ENCODE results near the gene SPTLC3. TPM values are rescaled to one million over a fixed set of nuclear protein-coding genes. Genes with fewer than 3 reads are reported as not detected.

Gene SPTLC3
- total and polyA plus RNA-seq, 2 donors (not counting 1 experiment from before 2014, with no cell fraction given), result not detected

DNA sequence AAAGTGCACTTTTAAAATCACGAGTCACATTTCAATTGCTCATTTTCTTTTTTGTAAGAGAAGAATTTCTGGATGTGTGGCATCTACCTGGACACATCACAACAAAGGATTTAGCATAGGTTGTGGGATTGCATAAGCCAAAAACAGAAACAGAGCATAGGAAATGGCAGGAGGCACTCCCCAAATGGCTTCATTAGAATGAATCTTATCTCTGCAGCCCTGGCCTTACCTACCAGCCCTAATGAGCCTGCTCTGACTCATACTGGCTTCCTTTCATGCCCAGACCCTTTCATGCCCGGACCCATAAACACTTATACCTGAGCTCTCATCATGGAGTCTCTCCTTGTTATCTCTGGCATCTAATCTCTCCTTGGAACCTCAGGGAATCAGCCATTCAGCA lies 23.9 kb upstream of the SPTLC3 start:
- intact Hi-C loops (cut with micrococcal nuclease), result no loop called here
- ATAC-seq (ENCODE audit: low read depth), result no peak
- Mint-ChIP-seq H3K4me1 (no peaks in the 10 kb centered on the region), H3K27ac (no peak overlapping the region), H3K27me3 (peaks cover 3% of the 10 kb centered on the region), H3K9me3 (ENCODE audit: insufficient read depth) (no peaks in the 10 kb centered on the region), H3K4me3 (no peak overlapping the region)
- H4K20me1 ChIP-seq (ENCODE audit: control insufficient read depth, insufficient read depth, low read length, poor library complexity, severe bottlenecking), result no peaks in the 10 kb centered on the region
- H3K79me2 ChIP-seq (ENCODE audit: control insufficient read depth, insufficient read depth, low read length), result no peaks in the 10 kb centered on the region
- no peak for TF ChIP-seq EZH2 (IDR thresholded peaks at IDR 0.05; ENCODE audit: borderline replicate concordance, insufficient read depth, low read depth, low read length, poor library complexity, severe bottlenecking)
- TF ChIP-seq, protein P1, sequence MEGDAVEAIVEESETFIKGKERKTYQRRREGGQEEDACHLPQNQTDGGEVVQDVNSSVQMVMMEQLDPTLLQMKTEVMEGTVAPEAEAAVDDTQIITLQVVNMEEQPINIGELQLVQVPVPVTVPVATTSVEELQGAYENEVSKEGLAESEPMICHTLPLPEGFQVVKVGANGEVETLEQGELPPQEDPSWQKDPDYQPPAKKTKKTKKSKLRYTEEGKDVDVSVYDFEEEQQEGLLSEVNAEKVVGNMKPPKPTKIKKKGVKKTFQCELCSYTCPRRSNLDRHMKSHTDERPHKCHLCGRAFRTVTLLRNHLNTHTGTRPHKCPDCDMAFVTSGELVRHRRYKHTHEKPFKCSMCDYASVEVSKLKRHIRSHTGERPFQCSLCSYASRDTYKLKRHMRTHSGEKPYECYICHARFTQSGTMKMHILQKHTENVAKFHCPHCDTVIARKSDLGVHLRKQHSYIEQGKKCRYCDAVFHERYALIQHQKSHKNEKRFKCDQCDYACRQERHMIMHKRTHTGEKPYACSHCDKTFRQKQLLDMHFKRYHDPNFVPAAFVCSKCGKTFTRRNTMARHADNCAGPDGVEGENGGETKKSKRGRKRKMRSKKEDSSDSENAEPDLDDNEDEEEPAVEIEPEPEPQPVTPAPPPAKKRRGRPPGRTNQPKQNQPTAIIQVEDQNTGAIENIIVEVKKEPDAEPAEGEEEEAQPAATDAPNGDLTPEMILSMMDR (IDR thresholded peaks at IDR 0.05), result no peak
- no peak overlapping the region for H2AFZ ChIP-seq (ENCODE audit: insufficient read depth, low read depth, low read length, poor library complexity, severe bottlenecking)
- H3K9ac ChIP-seq (ENCODE audit: low read length), result no peak overlapping the region
- CTCF ChIA-PET, result no interaction called here
- no peak overlapping the region for H3K27ac ChIP-seq (ENCODE audit: low read length in 2 of 2)
- no peaks in the 10 kb centered on the region for H3K27me3 ChIP-seq (replicated peaks in 1 of 4; ENCODE audit: control extremely low read depth in 1 of 4, control insufficient read depth in 3 of 4, insufficient read depth in 4 of 4, low read length in 3 of 4)
- H3K9me3 ChIP-seq (ENCODE audit: control extremely low read depth in 1 of 3, control insufficient read depth in 2 of 3, insufficient read depth in 1 of 3, low read length in 2 of 3), result no peaks in the 10 kb centered on the region
- H3K4me3 ChIP-seq (ENCODE audit: control extremely low read depth in 1 of 5, extremely low read depth in 1 of 5, insufficient read depth in 1 of 5, low read depth in 2 of 5, low read length in 4 of 5), result no peak overlapping the region
- no peak overlapping the region for H3K4me2 ChIP-seq (replicated peaks; ENCODE audit: low read depth, low read length, poor library complexity, severe bottlenecking)
- H3K36me3 ChIP-seq (replicated peaks in 1 of 2; ENCODE audit: control extremely low read depth in 1 of 2, control insufficient read depth in 1 of 2, extremely low read depth in 1 of 2, insufficient read depth in 2 of 2, low read length in 1 of 2), result no peaks in the 10 kb centered on the region
- DNase-seq, result no peak
- POLR2A ChIA-PET, result no interaction called here
- WGBS (ENCODE audit: insufficient coverage), result 80% methylated on average over 1 of the region's 2 CpGs
- no peaks in the 10 kb centered on the region for H3K4me1 ChIP-seq (ENCODE audit: control insufficient read depth in 2 of 2, insufficient read depth in 2 of 2, low read length in 2 of 2)

DNA sequence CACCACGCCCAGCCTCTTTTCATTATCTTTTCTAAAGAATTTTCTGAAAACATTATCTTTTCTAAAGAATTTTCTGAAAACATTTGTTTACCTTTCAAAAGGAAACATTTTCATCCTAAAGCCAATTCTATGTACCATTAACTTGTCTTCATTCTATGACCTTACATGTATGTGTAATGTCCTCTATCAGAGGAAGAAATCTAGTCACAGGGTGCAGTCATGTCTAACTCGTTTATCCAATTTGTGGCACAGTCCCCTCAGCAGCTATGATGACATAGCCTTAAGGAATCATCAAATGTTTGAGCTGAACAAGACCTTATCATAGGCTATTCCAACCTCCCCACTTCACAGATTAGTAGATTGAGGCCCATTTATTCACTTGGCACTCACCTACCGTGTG lies 21.5 kb upstream of the SPTLC3 start:
- H3K9me3 Mint-ChIP-seq (ENCODE audit: insufficient read depth), result no peaks in the 10 kb centered on the region
- peaks cover 4% of the 10 kb centered on the region for H3K27me3 Mint-ChIP-seq
- Histone ChIP-seq H3K36me3 (replicated peaks in 1 of 2; ENCODE audit: control extremely low read depth in 1 of 2, control insufficient read depth in 1 of 2, extremely low read depth in 1 of 2, insufficient read depth in 2 of 2, low read length in 1 of 2) (no peaks in the 10 kb centered on the region), H3K79me2 (ENCODE audit: control insufficient read depth, insufficient read depth, low read length) (no peaks in the 10 kb centered on the region), H4K20me1 (ENCODE audit: control insufficient read depth, insufficient read depth, low read length, poor library complexity, severe bottlenecking) (no peaks in the 10 kb centered on the region), H3K4me2 (replicated peaks; ENCODE audit: low read depth, low read length, poor library complexity, severe bottlenecking) (no peak overlapping the region), H3K27ac (ENCODE audit: low read length in 2 of 2) (no peak overlapping the region), H3K4me3 (ENCODE audit: control extremely low read depth in 1 of 5, extremely low read depth in 1 of 5, insufficient read depth in 1 of 5, low read depth in 2 of 5, low read length in 4 of 5) (no peak overlapping the region), H3K27me3 (replicated peaks in 1 of 4; ENCODE audit: control extremely low read depth in 1 of 4, control insufficient read depth in 3 of 4, insufficient read depth in 4 of 4, low read length in 3 of 4) (no peaks in the 10 kb centered on the region), H2AFZ (ENCODE audit: insufficient read depth, low read depth, low read length, poor library complexity, severe bottlenecking) (no peak overlapping the region), H3K9ac (ENCODE audit: low read length) (no peak overlapping the region), H3K4me1 (ENCODE audit: control insufficient read depth in 2 of 2, insufficient read depth in 2 of 2, low read length in 2 of 2) (no peaks in the 10 kb centered on the region), H3K9me3 (ENCODE audit: control extremely low read depth in 1 of 3, control insufficient read depth in 2 of 3, insufficient read depth in 1 of 3, low read length in 2 of 3) (no peaks in the 10 kb centered on the region)
- ATAC-seq (ENCODE audit: low read depth) (no peak), DNase-seq (no peak)
- CTCF ChIA-PET, result no interaction called here
- no peaks in the 10 kb centered on the region for H3K4me1 Mint-ChIP-seq
- no peak overlapping the region for H3K27ac Mint-ChIP-seq
- POLR2A ChIA-PET, result no interaction called here
- no peak for TF ChIP-seq EZH2 (IDR thresholded peaks at IDR 0.05; ENCODE audit: borderline replicate concordance, insufficient read depth, low read depth, low read length, poor library complexity, severe bottlenecking)
- TF ChIP-seq, protein P1 (IDR thresholded peaks at IDR 0.05), result no peak
- intact Hi-C loops (cut with micrococcal nuclease), result no loop called here
- 55% methylated on average over 2 of the region's 3 CpGs for WGBS (ENCODE audit: insufficient coverage)
- no peak overlapping the region for H3K4me3 Mint-ChIP-seq
